AG04450 (cell line): ENCODE results near the gene SORT1. TPM values are rescaled to one million over a fixed set of nuclear protein-coding genes. Genes with fewer than 3 reads are reported as not detected.

Experiments
- CTCF ChIA-PET: fragments of 300-600, 350-600 bp; formaldehyde crosslinking; extraction: SDS; loops from one replicate; lab custom pipeline; 2022; ENCODE audit warnings: antibody characterized with exemption, inconsistent platforms; lab: Charles Lee
- POLR2A ChIA-PET: fragments of 350-600 bp; formaldehyde crosslinking; extraction: SDS; loops from one replicate; lab custom pipeline; 2021; ENCODE audit warnings: antibody characterized with exemption, inconsistent platforms; lab: Yijun Ruan, JAX
- DNase-seq: peaks from one replicate; pipeline ENCODE4 v3.0.0-alpha.2; 2011; ENCODE audit warnings: low read depth, low spot score
- H3K27ac ChIP-seq: one replicate; pipeline ENCODE4 v1.5.1; 2012; ENCODE audit warnings: low read depth, low read length, control low read depth
- H3K27me3 ChIP-seq: one replicate; pipeline ENCODE4 v1.6.0; 2012; ENCODE audit warnings: low read length; ENCODE audit not compliant: control insufficient read depth, insufficient read depth
- H3K4me3 ChIP-seq: 2 replicates; pipeline ENCODE4 v1.5.1; 2011; ENCODE audit warnings: mild to moderate bottlenecking, low read depth, low read length, control low read depth
- H3K9me3 ChIP-seq: 2 replicates; pipeline ENCODE4 v1.5.1; 2012; ENCODE audit warnings: low read length; ENCODE audit not compliant: control insufficient read depth, insufficient read depth
- polyA plus RNA-seq: library from polyadenylated mRNA; depleted of rRNA; stranded (reverse); fragments of >200 nt; gene quantifications from 2 replicates; pipeline ENCODE4 v1.2.3, GENCODE V29; 2011
- TF ChIP-seq, protein P1 (sequence below): IDR thresholded peaks from 2 replicates; pipeline ENCODE4 v1.5.1; 2011; ENCODE audit warnings: low read depth, low read length, control low read depth, inconsistent platforms

SORT1 gene
- polyA plus RNA-seq, 1 experiment: 42.8 TPM

DNA sequence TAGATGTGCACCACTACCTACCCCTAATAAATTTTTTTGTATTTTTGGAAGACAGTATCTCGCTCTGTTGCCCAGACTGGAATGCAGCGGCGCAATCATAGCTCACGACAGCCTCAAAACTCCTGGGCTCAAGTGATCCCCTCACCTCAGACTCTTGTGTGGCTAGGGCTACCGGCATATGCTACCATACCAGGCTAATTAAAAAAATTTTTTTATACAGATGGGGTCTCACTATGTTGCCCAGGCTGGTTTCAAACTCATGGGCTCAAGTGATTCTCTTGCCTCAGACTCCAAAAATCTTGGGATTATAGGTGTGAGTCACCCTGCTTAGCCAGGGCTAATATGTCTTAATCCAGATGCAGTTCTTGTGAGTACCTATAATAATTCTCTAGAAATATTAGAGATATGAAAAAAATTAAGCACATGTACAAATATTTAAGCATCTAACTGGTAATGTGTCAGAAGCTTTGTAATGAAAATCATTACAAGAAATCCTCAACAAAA, 9.5 kb downstream of the SORT1 start:
- no peak for DNase-seq
- no peak overlapping the region for H3K4me3 ChIP-seq
- H3K9me3 ChIP-seq: peaks cover 5% of the 10 kb centered on the region
- CTCF ChIA-PET: no interaction called here
- no peaks in the 10 kb centered on the region for H3K27me3 ChIP-seq
- POLR2A ChIA-PET: no interaction called here
- TF ChIP-seq, protein P1, sequence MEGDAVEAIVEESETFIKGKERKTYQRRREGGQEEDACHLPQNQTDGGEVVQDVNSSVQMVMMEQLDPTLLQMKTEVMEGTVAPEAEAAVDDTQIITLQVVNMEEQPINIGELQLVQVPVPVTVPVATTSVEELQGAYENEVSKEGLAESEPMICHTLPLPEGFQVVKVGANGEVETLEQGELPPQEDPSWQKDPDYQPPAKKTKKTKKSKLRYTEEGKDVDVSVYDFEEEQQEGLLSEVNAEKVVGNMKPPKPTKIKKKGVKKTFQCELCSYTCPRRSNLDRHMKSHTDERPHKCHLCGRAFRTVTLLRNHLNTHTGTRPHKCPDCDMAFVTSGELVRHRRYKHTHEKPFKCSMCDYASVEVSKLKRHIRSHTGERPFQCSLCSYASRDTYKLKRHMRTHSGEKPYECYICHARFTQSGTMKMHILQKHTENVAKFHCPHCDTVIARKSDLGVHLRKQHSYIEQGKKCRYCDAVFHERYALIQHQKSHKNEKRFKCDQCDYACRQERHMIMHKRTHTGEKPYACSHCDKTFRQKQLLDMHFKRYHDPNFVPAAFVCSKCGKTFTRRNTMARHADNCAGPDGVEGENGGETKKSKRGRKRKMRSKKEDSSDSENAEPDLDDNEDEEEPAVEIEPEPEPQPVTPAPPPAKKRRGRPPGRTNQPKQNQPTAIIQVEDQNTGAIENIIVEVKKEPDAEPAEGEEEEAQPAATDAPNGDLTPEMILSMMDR: no peak
- H3K27ac ChIP-seq: no peak overlapping the region

DNA sequence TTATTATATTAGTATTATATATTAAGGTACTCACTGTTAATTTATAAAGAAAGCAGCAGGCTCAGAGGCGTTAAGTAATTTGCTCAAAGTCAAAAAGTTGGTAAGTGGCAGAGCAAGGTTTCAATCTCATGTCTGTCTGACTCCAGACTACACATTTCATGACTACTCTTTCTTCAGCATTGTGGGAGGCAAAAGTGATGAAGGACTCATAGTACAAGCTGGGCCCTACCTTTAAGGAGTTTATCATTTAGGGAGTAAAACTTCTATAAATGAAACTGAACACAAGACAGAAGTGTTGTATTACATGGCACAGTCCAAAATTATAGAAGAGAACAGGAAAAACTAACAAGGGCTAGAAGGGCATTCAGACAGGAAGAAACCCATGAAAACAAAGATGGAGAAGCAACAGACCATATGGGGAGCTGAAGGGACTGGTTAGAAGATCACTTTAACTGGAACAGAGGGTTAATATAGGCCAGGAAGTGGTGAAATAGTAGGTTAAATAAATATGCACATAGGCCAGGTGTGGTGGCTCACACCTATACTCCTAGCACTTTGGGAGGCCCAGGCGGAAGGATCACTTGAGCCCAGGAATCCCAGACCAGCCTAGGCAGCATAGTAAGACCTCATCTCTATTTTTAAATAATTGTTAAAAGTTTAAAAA, 11.5 kb downstream of the SORT1 start:
- ChIA-PET CTCF (interaction anchor here (0.7 kb wide), 1 partner anchor 107 kb away, joined by 3 read pairs; no protein-coding TSS in a partner anchor), POLR2A (no interaction called here)
- no peak overlapping the region for H3K27ac ChIP-seq
- H3K4me3 ChIP-seq: no peak overlapping the region
- no peak for DNase-seq
- TF ChIP-seq, protein P1: no peak
- peaks cover 5% of the 10 kb centered on the region for H3K9me3 ChIP-seq
- no peaks in the 10 kb centered on the region for H3K27me3 ChIP-seq

DNA sequence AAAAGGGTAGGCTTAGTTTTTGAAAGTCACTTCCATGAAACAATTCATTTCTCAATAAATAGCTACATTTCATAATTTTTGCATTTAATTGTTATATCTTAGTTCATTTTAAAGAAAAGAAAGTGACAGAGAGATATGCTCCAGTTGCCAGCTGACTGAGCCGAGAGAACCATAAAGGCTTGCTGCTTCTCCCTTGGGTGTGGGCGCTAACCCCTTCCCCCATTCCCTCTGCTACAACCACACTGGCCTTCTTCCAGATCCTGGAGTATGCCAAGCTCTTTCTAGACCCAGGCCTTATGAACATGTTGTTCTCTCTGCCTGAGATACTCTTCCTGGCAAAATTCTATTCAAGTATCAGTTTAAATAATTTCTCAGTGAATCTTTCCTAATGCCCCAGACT, 12.3 kb downstream of the SORT1 start:
- TF ChIP-seq, protein P1: no peak
- H3K27ac ChIP-seq: no peak overlapping the region
- H3K27me3 ChIP-seq: no peaks in the 10 kb centered on the region
- no peak for DNase-seq
- H3K4me3 ChIP-seq: no peak overlapping the region
- POLR2A ChIA-PET: no interaction called here
- CTCF ChIA-PET: no interaction called here
- H3K9me3 ChIP-seq: peaks cover 5% of the 10 kb centered on the region

DNA sequence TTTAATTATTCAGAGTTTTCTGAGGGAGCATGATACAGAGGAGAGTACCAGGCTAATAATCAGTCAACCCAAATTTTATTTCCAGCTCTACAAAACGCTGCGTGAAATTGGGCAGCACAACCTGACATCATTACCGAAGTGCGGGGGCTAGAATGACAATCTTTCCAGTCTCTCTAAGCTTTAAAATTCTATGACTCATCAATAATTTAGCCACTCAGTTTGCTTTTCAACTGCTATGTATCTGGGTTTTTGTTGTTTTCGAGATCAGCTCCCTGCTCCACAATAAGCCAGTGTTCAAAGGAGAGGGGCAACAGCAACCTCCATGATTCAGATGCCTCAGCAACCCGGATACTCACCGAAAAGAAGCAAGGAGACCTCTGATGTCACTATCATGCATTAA, 13.9 kb downstream of the SORT1 start:
- Histone ChIP-seq H3K9me3 (peaks cover 5% of the 10 kb centered on the region), H3K4me3 (no peak overlapping the region), H3K27ac (no peak overlapping the region), H3K27me3 (no peaks in the 10 kb centered on the region)
- TF ChIP-seq, protein P1: no peak
- no peak for DNase-seq
- ChIA-PET CTCF (interaction anchor here (0.9 to 1.5 kb wide), 2 partner anchors 13 to 149 kb away, joined by 3 to 5 read pairs; no protein-coding TSS in a partner anchor), POLR2A (no interaction called here)

DNA sequence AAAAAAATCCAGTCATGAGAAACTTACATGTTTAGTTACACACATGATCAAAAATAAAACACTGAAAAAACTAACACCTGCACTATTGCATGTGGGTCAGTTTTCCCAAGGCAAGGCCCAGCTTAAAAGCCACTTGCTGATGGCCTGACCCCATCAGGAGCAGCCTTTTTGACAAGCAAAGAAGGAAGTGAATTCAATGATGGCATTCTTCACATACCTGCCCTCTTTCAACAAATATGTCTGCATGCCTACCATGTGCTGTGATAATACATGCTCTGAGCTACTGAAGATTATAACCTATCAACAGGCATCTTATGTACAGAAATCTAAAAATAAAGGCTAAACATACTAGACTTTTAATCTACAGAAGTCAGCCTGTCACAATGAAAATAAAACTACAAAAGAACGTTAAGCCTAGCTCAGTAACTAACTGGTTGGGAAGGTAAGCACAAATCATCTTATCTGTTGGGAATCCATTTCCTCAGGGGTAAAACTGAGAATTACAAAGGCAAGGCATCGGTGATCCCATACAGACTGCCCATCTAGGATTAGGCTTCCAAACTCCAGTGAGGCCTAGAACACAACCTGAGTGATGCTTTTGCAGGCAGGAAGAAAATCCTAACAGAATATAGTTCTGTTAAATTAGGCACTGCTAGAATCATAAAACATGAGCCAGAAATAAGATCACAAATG, 14.5 kb downstream of the SORT1 start:
- H3K27ac ChIP-seq: no peak overlapping the region
- TF ChIP-seq, protein P1: no peak
- peaks cover 5% of the 10 kb centered on the region for H3K9me3 ChIP-seq
- DNase-seq: no peak
- ChIA-PET CTCF (interaction anchor here (0.9 to 1.5 kb wide), 4 partner anchors 13 to 182 kb away, joined by 3 to 5 read pairs (median 3); no protein-coding TSS in a partner anchor), POLR2A (no interaction called here)
- no peaks in the 10 kb centered on the region for H3K27me3 ChIP-seq
- no peak overlapping the region for H3K4me3 ChIP-seq
